GM19438 (cell line): ENCODE results near the gene NAV3.

Source experiments
- ATAC-seq: cut with Tn5 transposase; IDR thresholded peaks from one replicate; pipeline ENCODE4 v1.9.1; 2021; ENCODE audit warnings: low read depth; ENCODE audit not compliant: unreplicated experiment

The NAV3 gene

GRCh38 chr12:77923882-77924281, 93.2 kb downstream of the NAV3 start:
- no peak for ATAC-seq

- no peak for ATAC-seq
Observed at GRCh38 chr12:77924703-77925102, 94.0 kb downstream of the NAV3 start.

GRCh38 chr12:77925536-77926108, 94.9 kb downstream of the NAV3 start:
- peak; percentile 100 for ATAC-seq

- ATAC-seq: no peak
Observed at GRCh38 chr12:77928078-77928477, 97.4 kb downstream of the NAV3 start.

GRCh38 chr12:77932216-77932615, 101.5 kb downstream of the NAV3 start:
- ATAC-seq: no peak

GRCh38 chr12:77938301-77938700, 107.6 kb downstream of the NAV3 start:
- no peak for ATAC-seq

- no peak for ATAC-seq
Observed at GRCh38 chr12:77940011-77940423, 109.3 kb downstream of the NAV3 start.

- ATAC-seq: no peak
Observed at GRCh38 chr12:77940567-77940966, 109.9 kb downstream of the NAV3 start.

GRCh38 chr12:77941401-77941800, 110.7 kb downstream of the NAV3 start:
- no peak for ATAC-seq

- no peak for ATAC-seq
Observed at GRCh38 chr12:77943466-77943865, 112.8 kb downstream of the NAV3 start.

GRCh38 chr12:77946541-77947061, 115.9 kb downstream of the NAV3 start:
- ATAC-seq: no peak

GRCh38 chr12:77947330-77947729, 116.6 kb downstream of the NAV3 start:
- no peak for ATAC-seq

- no peak for ATAC-seq
Observed at GRCh38 chr12:77947746-77948145, 117.1 kb downstream of the NAV3 start.

- no peak for ATAC-seq
Observed at GRCh38 chr12:77949943-77950342, 119.2 kb downstream of the NAV3 start.

GRCh38 chr12:77953528-77954205, 123.0 kb downstream of the NAV3 start:
- no peak for ATAC-seq

GRCh38 chr12:77954206-77954555, 123.5 kb downstream of the NAV3 start:
- no peak for ATAC-seq

GRCh38 chr12:77957062-77957461, 126.4 kb downstream of the NAV3 start:
- ATAC-seq: no peak

- no peak for ATAC-seq
Observed at GRCh38 chr12:77963576-77964178, 133.0 kb downstream of the NAV3 start.

- no peak for ATAC-seq
Observed at GRCh38 chr12:77965790-77966189, 135.1 kb downstream of the NAV3 start.

- ATAC-seq: no peak
Observed at GRCh38 chr12:77968021-77968420, 137.3 kb downstream of the NAV3 start.

- ATAC-seq: no peak
Observed at GRCh38 chr12:77968571-77968970, 137.9 kb downstream of the NAV3 start.

GRCh38 chr12:77973579-77973978, 142.9 kb downstream of the NAV3 start:
- no peak for ATAC-seq
